Measurements from ENCODE around the gene TRAF3.

The TRAF3 gene, protein sequence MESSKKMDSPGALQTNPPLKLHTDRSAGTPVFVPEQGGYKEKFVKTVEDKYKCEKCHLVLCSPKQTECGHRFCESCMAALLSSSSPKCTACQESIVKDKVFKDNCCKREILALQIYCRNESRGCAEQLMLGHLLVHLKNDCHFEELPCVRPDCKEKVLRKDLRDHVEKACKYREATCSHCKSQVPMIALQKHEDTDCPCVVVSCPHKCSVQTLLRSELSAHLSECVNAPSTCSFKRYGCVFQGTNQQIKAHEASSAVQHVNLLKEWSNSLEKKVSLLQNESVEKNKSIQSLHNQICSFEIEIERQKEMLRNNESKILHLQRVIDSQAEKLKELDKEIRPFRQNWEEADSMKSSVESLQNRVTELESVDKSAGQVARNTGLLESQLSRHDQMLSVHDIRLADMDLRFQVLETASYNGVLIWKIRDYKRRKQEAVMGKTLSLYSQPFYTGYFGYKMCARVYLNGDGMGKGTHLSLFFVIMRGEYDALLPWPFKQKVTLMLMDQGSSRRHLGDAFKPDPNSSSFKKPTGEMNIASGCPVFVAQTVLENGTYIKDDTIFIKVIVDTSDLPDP

DNA sequence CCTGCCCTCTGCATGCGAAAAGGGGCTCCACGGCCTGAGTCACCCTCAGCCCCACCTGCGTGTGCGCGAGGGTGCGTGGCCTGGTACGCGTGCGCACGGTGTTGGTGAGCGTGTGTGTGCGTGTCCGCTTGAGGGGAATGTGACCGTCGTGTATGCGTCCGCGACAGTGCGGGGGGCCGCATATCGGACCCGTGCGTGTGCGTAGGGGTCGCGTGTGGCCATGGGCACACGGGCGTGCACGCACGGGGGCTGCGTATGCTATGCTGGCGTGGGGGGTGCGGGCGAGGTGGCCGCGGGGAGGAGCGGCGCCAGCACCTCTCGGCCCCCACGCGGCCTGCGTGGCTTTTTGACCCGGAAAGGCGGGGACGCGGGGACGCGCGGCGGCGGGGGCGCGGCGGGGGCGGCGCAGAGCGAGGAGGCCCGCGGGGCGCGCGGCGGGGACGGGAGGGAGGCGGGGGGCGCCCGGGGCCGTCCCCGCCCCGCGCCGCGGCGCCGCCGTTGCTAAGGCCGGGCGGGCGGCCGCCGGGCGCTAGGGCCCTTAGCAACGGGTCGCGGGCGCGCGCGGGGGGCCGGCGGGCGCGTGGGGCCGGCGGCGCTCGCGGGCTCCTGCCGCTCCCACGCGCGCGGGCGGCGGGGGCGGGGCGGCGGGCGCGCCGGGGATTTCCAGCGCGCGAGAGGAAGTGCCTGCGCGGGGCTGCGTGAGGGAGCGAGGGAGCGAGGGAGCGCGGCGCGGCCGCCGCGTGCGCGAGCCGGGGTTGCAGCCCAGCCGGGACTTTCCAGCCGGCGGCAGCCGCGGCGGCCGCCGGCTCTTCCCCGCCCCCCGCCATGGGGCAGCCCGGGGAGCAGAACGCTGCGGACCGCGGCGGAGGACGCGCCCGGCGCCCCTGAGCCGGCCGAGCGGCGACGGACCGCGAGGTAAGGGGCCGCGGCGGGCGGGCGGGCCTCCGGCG is at the start of gene TRAF3:
TRAF3 (plus strand) TSS at position 689 of the 950 bp plus-strand sequence. CDS start 92,753 bp downstream, outside the sequence.
- in situ Hi-C loops (cut with MboI; ENCODE audit: low sequenced_read_pairs), result no loop called here

DNA sequence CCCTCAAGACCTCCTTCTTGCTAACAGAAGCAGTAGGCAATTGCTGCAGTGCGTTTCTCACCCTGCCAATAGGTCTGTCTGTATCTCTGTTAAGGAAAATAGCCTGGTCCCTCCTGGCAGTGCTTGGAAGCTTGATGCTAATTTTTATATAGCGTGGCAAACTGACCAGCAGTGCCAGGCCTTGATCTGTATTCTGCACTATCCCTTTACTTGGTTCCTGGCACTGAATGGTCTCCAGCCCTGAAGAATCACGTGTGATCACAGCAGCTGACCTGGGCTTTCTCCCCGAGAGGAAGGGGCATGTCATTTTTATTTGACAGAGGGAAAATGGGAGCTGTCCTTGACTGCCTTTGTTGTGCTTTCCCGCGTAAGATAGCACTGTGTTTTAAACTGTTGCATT is 48.7 kb upstream of the TRAF3 start:
- in situ Hi-C loops (cut with MboI; ENCODE audit: low sequenced_read_pairs), result no loop called here

DNA sequence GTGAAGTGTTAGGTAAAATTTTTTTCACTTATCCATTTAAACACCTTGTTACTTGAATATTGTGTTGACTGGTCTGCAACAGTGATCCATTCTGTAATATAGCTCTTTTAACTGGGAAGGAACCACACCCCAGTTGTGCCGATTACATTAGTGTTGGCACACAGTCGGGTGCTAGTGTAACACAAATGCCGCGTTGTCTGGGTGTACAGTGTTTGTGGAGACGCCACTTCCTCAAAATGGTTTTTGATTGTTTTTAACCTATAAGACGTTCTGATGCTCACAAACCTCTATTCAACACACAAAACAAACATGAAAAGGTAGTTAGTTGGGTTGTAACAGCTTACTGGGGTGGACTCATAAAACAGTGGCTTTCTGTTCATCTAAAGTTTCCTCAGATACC is 48.0 kb upstream of the TRAF3 start:
- in situ Hi-C loops (cut with MboI; ENCODE audit: low sequenced_read_pairs), result no loop called here

GRCh38 chr14:102729825-102730224 is 47.4 kb upstream of the TRAF3 start:
- in situ Hi-C loops (cut with MboI; ENCODE audit: low sequenced_read_pairs), result no loop called here

DNA sequence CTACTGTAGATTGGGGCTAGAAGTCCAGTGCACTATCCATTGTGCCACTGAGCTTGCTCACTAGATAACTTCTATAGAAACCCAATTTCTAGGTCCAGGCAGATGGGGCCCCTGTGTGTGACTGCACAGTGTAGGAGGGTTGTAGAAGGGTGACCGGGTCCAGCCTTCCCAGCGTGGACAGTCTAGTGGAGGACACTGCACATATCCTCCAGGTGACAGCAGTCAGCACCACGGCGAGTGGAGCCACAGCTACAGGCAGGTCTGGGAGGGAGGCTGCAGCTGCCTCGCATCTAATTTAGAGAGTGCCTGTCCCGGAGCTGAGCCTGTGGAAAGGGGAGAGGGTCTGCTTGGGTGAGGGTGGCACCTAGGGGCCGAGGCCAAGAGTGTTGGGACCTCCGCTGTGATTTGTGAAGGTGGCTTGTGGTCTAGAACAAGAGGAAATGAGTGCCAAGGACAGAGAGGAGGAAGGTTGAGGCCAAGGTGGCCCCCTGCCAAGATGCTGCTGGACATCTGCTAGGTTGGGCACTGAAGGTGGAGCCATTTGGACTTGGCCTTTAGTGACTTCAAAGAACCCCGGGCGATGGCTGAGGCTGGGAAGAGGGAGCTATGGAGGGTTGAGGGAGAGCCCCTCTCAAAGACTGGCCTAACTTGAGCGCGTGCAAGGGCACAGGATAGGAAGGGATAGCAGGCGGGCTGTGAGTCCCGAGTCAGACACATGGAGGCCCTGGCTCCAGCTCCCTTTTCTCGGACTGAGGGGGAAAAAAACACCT is 46.0 kb upstream of the TRAF3 start:
- in situ Hi-C loops (cut with MboI; ENCODE audit: low sequenced_read_pairs), result no loop called here

DNA sequence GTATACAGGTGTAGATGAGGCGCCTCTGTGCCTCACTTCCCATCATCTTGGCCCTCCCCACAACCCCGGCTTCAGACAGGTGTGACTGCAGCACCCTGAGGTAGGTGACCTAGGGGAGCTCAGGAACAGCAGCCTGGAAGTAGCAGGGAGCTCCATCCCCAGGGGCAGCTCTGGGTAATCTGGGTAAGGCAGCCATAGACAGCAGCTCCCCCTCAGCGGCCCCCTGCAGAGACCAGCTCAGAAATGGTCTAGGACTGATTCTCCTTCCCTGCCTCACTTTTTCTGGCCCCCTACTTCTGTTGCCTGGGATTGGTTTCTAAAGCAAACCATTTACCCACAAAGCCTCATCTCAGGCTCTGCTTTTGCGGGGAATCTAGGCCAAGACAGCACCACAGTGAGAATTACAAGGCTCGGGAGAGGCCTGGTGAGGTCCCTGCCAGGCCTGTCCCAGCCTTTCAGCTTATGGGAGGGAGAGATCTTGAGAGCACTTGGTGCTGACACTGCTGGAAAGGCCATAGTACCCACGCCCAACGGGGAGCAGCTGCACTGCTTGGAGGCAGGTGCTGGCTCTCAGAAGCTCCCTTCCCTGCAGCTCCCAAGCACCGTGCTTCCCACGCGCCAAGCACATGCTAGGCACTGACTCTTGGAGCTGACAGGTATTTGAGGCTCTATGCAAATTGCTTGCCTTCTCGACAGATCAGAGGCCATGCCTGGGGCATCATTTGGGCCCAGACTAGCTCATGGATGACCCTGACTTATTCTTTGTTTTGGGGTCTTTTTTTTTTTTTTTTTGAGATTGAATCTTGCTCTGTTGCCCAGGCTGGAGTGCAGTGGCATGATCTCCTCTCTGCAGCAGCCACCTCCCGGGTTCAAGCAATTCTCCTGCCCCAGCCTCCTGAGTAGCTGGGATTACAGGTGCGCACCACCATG is 45.1 kb upstream of the TRAF3 start:
- in situ Hi-C loops (cut with MboI; ENCODE audit: low sequenced_read_pairs), result no loop called here

GRCh38 chr14:102732924-102733323 is 44.3 kb upstream of the TRAF3 start:
- in situ Hi-C loops (cut with MboI; ENCODE audit: low sequenced_read_pairs), result no loop called here

DNA sequence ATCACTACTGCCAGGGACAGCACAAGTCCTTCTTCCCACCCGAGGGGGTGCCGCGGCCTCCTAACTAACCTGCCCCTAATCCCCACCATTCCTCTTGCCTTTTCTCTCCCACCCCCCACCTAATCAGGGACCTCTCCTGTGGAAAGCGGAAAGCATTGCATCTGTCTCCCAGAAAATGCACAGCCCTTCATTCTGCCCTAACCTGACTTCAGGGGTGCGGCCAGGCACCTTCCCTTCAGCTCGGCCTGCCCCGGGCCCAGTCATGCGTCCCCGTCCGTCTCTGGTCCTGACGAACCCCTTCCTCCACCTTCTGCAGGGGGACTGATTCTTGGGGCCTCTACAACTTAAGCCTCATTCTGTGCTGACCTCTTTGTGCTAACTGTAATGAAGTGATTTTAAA is 43.9 kb upstream of the TRAF3 start:
- in situ Hi-C loops (cut with MboI; ENCODE audit: low sequenced_read_pairs), result no loop called here

DNA sequence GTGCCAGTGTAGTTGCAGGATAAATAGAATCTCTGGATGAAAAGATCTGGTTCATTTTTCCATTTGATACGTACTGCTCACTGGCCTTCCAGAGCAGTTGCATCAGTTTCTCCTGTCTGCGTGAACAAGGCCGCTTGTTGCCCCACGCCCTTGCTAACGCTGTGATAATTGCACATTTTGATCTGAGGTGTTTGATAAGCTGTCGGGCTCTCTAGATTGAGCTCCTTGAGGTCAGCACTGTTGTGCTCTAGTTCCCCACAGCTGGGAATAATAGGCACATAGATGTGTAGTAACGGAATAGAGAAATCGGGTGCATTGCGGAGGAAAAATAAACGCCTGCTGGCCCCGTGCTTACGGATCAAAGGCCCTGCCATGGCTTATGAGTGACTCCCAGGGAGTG is 42.8 kb upstream of the TRAF3 start:
- in situ Hi-C loops (cut with MboI; ENCODE audit: low sequenced_read_pairs), result no loop called here

DNA sequence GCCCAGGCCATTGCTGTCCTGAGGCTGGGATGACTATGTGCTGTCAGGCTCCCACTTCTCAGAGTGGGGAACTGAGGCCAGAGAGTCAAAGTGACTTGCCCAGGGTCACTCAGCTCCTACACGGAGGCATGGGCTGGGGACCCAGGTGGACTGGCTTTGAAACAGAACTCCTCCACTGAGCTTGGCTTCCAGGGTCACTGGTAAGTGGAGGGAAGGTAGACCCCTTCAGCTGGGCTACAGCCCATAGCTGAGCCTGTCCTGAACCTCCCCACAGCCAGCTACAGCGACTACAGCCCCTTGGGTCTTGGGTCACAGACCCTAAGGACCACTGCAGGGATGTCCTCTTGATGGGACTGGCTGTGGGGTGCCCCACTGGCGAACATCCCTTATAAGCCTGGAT is 40.3 kb upstream of the TRAF3 start:
- in situ Hi-C loops (cut with MboI; ENCODE audit: low sequenced_read_pairs), result no loop called here

GRCh38 chr14:102737402-102738372 is 39.6 kb upstream of the TRAF3 start:
- in situ Hi-C loops (cut with MboI; ENCODE audit: low sequenced_read_pairs), result no loop called here

GRCh38 chr14:102738373-102739189 is 38.7 kb upstream of the TRAF3 start:
- in situ Hi-C loops (cut with MboI; ENCODE audit: low sequenced_read_pairs), result no loop called here

- in situ Hi-C loops (cut with MboI; ENCODE audit: low sequenced_read_pairs), result no loop called here
Observed at GRCh38 chr14:102739190-102739469, 38.1 kb upstream of the TRAF3 start.

- in situ Hi-C loops (cut with MboI; ENCODE audit: low sequenced_read_pairs), result no loop called here
Observed at GRCh38 chr14:102746634-102747438, 30.4 kb upstream of the TRAF3 start.

DNA sequence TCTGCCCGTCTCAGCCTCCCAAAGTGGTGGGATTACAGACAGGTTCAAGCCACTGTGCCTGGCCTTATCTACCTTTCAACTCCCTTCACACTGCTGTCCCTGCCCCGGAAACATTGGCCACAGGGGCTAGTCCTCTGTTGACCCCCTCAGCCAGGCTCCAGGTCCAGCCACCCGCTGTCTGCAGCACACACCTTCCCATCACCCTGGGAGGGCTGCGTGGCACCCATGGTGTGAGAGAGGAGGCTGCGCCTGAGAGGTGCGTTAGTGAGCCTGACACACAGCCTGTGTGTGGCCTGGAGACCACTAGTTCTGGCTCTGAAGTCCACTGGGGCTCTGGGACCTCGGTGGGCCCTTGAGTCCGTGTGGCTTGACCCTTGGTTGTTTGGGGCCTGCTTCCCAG is 28.4 kb upstream of the TRAF3 start:
- in situ Hi-C loops (cut with MboI; ENCODE audit: low sequenced_read_pairs), result no loop called here

DNA sequence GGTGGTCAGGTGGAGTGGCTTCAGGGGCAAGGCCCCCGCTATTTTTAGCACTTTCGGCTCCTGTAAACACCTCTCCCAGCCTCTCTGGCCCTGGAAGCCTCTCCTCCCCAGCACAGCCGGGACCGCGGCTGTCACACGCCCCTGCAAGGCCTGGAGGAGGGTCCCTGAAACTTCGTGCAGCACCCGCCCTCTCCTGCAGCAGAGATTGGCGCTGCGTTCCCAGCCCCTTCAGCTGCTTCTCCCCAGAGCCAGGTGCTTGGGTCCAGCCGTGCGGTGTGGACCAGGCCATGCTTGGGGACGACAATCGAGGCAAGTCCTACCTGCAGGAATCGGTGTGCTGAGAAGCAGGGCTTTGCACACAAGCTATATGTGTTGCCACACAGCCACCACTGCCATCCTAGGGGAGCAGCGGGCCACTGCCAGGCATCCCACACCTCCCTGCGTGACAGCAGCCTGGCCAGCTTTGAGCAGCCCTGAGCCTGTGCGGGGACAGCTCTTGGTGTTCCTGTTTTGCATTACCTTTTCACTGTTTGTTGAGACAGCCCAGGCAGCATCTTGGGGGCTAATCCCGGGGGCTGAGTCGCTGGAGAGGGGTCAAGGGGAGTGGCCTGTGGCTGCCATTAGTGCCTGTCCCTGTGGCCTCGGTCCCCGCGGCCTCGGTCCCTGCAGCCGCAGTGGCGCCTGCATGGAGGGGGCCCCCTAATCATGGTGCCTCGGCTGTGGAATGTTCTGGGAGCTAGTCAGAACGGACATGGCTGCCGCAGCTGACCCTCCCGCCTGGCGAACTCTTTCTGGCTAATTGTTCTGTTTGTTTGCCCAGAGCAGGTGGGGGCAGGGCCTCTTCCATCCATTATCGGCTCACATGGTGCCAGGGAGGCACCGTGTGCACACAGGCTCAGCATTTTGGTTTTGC is 27.6 kb upstream of the TRAF3 start:
- in situ Hi-C loops (cut with MboI; ENCODE audit: low sequenced_read_pairs), result no loop called here

Measured in hTERT RPE-1 (cell line).